ENCODE data around the gene KCNQ4.

DNA sequence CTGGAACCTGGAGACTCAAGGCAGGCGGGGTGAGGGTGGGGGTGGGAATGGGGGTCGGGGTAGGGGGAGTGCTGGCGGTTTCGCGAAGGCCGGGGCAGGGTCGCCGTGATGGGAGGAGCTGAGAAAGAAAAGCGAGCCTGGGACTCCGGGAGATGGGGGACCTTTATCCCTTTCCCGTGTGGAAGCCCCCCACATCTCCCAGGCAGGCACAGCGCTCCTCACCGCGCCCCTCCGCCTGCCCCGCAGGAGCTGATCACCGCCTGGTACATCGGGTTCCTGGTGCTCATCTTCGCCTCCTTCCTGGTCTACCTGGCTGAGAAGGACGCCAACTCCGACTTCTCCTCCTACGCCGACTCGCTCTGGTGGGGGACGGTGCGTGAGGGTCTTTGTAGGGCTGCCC, 35.5 kb downstream of the KCNQ4 start:
- TF ChIP-seq, protein P1, sequence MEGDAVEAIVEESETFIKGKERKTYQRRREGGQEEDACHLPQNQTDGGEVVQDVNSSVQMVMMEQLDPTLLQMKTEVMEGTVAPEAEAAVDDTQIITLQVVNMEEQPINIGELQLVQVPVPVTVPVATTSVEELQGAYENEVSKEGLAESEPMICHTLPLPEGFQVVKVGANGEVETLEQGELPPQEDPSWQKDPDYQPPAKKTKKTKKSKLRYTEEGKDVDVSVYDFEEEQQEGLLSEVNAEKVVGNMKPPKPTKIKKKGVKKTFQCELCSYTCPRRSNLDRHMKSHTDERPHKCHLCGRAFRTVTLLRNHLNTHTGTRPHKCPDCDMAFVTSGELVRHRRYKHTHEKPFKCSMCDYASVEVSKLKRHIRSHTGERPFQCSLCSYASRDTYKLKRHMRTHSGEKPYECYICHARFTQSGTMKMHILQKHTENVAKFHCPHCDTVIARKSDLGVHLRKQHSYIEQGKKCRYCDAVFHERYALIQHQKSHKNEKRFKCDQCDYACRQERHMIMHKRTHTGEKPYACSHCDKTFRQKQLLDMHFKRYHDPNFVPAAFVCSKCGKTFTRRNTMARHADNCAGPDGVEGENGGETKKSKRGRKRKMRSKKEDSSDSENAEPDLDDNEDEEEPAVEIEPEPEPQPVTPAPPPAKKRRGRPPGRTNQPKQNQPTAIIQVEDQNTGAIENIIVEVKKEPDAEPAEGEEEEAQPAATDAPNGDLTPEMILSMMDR (IDR thresholded peaks at IDR 0.05), result no peak
- TF ChIP-seq POLR2AphosphoS5 (IDR thresholded peaks at IDR 0.05) (no peak), EP300 (IDR thresholded peaks at IDR 0.05) (no peak)
